Stimulated activated CD4-positive, alpha-beta T cell treated with anti-CD3 and anti-CD28 coated beads, Interleukin-1b, Interleukin-23, amount 100 ng/mL, for 1 hour (primary cell): ENCODE measurements around the gene PPFIBP2.

Experiments used
- DNase-seq, 2 donors: peaks; one replicate each; pipeline ENCODE4 v3.0.0-alpha.2; 2020; ENCODE audit warnings: low read depth in 2 of 2

The PPFIBP2 gene

GRCh38 chr11:7665473-7666291 is 151.9 kb downstream of the PPFIBP2 start:
- DNase-seq: peak; percentile 36 to 46

DNA sequence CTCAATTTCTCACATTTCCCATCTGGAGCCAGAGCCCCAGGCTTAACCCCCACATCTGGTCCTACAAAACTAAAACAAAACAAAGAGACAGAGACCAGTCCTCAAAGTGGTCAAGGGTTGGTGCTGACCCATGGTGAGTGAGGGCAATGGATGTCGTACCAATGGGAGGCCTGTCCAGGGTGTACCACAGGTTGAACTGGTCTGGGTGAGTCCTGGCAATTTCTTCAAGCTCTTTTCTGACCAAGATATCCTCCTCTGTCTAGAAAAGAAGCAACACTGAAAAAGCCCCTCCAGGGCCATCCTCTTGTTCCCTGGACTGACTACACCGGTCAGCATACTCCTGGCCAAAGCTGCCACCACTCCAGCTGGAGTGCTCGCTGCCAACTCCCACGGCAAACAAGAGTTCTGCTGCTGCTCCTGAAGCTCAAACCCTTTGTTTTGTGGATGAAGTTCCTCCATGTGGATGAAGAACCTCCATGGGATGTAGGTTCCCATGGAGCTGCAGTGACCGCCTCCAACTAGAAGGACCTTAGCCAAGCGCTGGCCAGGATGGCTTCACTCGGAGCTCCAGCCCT is 152.6 kb downstream of the PPFIBP2 start:
- no peak for DNase-seq

- no peak for DNase-seq
These were observed 153.7 kb downstream of the PPFIBP2 start for GRCh38 chr11:7667460-7667859.

DNA sequence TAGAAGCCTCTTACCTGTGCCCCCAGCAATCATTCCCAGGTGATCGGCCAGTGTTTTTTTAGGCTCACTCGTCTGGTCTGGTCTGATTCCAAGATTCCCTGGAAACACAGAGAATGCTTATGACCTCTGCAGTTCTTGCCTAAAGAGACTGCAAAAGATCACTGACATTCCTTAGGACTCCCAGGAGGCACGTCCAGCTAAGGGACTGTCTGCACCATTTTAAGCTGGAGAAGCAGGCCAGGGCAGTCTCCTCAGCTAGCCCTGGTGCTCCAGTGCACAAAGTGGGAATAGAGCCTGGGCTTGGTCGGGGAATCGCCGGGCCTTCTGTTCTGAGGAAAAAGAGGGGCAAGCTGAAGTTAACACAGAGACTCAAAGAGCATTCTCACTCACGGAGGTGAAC is 154.7 kb downstream of the PPFIBP2 start:
- DNase-seq: no peak

- no peak for DNase-seq
These were observed 155.1 kb downstream of the PPFIBP2 start for GRCh38 chr11:7668911-7669310.

DNA sequence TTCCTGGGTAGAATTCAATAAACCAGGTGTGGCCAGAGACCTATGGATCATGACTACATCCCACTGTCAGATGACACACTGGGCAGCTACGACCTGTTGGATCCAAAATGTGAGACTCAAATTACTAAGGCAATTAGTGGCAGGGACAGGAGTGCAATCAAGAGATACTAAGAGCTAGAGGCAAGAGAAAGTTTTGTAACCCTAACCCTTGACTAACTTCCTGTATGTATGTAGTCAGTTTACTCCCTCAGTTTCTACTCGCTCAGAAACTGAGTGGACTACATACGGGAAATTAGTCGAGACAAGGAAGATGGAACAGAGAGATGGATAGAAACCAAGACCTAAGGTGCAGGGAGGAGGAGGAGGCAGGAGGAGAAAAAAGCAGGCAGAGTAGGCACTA is 156.8 kb downstream of the PPFIBP2 start:
- DNase-seq: no peak

GRCh38 chr11:7671347-7672215 is 157.8 kb downstream of the PPFIBP2 start:
- no peak for DNase-seq

- no peak for DNase-seq
These were observed 158.6 kb downstream of the PPFIBP2 start for GRCh38 chr11:7672276-7672959.

GRCh38 chr11:7672960-7673723 is 159.3 kb downstream of the PPFIBP2 start, which contains the start of gene CYB5R2:
CYB5R2 (minus strand) TSS chr11:7673500; CDS start chr11:7672825, 675 bp downstream.
- DNase-seq: no peak

DNA sequence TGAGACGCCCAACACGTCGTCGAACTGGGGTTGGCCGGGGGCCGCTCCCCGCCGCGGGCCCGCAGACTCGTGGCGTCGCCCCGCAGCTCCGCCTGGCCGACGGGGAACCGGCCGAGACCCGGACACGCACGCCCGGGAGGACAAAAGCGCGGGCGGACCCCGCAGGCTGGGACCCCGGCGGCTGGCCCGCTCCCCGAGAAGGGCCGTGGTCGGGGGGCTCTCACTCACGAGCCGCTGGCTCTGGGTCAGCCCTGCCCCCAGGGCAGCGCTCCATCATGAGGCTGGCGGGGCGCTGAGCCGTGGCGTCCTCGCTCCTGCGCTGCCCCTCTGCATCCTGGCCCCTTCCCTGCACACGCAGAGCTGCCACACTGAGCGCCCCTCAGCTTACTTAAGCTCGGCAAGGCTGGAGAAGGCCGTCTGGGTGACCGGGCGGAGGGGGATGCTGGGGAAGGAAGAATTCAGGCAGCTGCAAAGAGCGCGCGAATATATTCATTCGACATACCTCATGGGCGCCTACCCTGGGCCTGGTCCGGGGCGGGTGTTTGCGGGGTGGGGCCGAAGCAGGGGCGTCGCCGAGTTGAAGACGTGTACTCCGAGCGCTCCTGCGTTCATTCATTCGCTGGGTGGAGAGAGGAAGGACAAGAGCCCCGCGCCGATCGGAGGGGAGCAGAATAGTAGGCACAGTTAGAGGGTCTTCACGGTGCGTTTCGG is 160.1 kb downstream of the PPFIBP2 start:
- no peak for DNase-seq

GRCh38 chr11:7675631-7676030 is 161.8 kb downstream of the PPFIBP2 start:
- no peak for DNase-seq

GRCh38 chr11:7677071-7677470 is 163.3 kb downstream of the PPFIBP2 start:
- DNase-seq: no peak

DNA sequence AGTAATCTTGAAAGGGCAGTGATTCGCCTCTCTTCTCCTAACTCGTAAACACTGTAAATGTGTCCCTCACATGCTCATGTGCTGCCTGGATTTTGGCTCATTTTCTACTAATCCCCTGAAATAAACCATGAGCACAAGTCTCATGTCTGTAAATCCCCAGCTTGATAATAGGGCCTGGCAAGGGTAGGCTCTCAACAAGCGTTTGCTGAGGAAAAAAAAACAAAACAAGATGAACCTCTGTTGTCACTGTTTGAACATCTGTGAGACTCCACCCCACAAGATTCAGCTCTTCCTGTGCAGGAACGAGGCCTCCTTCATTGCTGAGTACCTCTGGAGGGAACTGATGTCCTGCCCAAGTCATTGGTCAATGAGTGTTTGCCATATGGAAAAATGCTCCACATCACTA is 164.0 kb downstream of the PPFIBP2 start:
- DNase-seq: no peak

DNA sequence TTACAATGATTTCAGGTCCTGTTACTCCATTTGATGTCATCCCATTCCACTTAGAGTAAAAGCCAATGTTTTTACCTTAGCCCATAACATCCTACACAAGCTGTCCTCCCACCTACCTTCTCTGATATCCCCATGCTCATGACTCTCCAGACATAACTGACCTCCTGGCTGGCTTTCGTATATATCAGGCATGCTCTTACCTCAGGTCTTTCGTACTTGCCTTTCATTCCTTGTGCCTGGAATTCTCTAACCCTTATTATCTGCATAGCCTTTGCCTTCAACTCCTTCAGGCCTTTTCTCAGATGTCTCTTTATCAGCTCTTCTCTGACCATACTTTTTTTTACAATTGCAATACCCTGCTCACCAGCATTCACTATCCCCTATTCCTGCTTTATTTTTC is 169.8 kb downstream of the PPFIBP2 start:
- no peak for DNase-seq

GRCh38 chr11:7686761-7687160 is 173.0 kb downstream of the PPFIBP2 start:
- DNase-seq: no peak

GRCh38 chr11:7687386-7687785 is 173.6 kb downstream of the PPFIBP2 start:
- DNase-seq: no peak

DNA sequence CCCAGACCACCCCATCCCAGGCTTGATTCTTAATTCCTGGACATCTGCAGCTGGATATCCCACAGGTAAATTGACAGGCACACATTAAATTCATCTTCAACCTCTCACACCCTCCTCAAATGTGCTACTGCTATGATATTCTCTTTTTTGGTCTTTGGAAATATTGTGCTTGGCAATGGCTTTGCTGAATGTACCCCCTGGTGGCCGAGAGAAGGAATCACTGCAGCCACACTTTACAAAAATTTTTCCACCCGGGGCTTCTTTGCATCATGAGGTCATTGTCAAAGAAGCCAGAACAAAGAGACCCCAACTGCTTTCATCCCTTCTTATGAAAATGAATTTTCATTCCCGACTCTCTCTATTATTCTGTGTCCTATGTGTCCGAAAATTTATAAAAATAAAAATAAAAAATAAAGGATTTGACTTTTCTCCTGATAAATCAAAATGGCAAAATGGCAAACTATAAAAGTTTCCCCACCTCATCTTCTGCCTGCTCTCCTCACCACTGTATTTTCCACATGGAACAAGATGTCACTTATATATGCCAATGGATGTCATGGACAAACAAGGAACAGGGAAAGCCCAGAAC is 174.5 kb downstream of the PPFIBP2 start:
- DNase-seq: no peak

DNA sequence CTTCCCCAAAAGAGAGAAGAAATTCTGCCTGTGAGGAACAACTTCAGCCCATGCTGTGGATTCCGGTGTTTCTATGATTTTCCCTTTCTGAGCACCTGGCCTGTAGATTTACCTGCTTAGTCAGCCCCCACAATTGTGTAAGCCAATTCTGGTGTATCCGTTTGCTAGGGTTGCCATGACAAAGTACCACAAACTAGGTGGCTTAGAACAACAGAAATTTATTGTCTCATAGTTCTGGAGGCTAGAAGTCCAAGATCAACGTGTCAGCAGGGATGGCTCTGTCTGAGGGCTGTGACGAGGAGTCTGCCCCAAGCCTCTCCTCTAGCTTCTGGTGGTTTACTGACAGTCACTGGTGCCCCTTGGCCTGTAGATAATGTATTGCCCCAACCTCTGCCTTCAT is 175.4 kb downstream of the PPFIBP2 start:
- no peak for DNase-seq

DNA sequence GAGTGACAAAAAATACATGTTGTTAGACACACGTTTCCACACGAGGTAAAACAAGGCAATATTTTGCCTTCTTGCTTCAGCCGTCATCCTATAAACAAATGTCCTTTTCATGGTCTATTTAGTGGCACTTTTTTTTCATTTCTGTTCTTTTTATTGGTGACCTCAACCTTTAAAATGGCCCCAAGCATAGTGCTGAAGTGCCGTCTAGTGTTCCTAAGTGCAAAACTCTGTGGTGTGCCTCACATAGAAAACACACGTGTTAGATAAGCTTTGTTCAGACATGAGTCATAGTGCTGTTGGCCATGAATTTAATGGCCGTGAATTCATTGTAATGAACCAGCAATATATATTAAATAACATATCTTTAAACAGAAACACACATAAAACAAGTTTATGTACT is 176.8 kb downstream of the PPFIBP2 start:
- no peak for DNase-seq

GRCh38 chr11:7691759-7692350 is 178.1 kb downstream of the PPFIBP2 start:
- DNase-seq: no peak
